ENCODE results near the gene FOXA1. TPM values are rescaled to one million over a fixed set of nuclear protein-coding genes. Genes with fewer than 3 reads are reported as not detected.
"Not testable (repeated sequence)": the region's sequence is repeated elsewhere in the genome, so short reads cannot be mapped to it uniquely, and the experiment has no call there.

Gene FOXA1
- total RNA-seq, 1 donor from 2014 or later: not detected

DNA sequence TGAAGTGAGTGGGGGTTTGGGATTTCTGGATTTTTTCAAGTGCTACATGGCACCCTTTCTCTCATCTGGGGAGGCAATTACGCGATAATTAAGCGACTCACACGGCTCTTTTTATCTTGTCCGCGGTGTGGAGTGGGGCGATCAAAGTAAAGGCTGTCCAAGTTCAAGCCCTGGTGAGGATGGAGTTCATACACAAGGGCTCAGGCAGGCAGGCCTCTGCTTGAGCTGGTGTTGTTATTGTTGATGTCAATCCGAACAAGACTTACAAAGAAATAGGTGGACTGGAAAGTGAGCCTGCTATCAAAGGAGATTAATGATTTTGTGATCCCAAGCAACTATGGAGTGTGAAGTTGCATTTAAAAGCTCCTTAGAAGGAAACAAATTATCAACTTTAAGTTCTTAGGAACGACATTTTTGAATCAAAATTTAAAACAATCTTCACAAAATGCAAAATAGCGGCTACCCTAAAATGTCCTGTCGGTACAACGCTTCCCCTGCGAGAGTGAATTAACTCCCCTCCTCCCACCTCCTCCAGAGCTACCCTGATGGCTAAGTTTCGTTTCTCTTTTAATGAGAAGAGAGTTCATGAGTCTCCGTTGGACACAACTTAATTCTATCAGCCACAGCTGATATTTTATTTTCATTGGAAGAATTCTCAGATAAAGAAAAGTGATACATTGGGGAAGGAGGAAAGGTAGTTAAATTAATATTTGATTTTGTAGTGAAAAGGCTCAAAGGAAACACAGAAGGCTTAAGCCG, 5.9 kb downstream of the FOXA1 start:
- DNase-seq: no peak

DNA sequence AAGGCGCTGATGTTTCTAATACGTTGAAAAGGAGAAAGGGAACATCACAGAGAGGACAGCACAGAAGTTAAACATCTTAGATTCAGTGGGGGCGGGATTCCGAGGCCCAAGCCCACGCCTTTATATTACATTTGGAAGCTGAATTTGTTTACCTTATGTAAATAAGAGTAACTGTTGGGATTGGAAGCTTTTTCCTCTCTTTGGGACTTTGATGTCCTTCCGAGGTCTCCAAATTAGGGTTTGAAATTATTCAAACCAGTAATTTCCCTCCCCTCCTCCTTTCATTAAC, 6.4 kb downstream of the FOXA1 start:
- DNase-seq: no peak

DNA sequence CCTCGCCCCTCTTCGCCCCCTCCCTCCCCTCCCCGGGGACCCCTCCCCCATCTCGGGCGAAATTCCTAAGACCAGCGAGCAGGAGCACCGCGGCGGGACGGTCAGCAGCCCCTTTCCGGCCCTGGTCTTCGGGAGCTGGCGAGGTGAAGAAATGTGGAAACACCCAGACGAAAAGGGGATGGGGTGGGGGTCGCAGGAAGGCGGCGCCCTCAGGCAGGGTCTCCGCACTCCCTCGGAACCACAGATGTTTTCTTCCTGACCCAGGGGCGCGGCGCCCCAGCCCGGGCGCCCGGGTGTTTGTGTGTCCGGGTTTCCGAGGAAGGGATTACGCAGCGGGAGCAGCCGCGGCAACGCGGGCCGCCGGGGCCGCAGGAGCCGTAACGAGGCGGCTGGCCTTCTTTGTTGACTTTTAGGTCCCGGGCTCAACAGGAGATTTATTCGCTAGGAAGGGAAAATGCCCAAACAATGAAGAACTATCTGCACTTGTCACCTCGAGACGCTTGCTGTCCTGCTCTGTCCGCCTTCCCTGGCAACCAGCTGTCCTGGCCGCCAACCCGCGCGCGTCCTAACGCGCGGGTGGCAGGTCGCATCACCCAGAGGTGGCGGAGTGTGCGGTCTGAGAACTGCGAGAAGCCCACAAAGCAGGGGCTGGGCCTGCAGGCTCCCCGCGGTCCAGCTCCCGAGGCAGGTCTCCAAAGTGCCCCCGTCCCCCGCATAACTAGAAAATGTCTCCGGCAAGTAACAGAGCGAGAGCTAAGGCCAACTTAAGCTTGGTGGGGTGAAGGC, 7.0 kb downstream of the FOXA1 start:
- DNase-seq: peak; percentile 37

DNA sequence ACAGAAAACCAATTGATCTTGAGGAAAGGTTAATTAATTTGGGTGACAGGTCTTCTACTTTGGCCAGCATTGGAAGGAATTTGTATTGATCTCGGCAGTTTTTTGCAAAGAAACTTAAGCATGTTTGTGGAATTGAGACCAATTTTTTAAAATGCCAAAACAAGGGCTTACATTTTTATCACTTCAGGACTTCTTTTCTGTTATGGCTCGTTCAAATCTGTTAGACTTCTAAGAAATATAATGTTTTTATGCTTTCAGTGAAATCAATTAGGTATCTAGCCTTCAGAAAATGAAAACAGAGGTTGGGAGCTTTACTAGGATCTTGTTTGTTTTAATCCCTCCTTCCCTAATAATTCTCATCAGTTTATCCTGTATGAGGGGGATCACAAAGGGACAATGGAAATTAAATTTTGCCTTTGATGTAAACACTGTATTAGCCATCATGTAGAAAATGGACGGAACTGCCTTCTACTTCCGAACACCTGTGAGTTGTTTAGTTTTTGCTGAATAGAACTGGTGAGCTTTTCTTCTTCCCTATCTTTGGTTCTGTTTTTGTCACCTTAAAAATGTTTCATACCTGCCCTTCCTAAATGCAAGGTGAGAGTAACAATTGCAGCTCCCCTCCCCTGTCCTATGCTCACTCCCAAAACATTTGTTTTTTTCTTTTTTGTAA, 7.8 kb downstream of the FOXA1 start:
- no peak for DNase-seq

DNA sequence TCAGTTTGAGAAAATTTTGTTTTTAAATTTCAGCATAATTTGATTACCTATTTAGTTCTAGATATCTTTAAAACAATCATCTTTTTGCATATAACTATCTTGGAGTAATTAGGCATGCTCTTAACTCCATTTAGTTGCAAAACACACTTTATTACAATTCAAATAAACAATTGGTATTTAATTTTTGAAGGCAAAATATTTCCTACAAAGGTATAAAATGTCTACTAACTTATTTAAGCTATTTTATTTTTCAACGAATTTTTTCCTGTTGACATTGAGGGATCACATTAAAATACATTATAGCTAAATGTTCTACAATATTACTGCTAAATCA, 8.3 kb downstream of the FOXA1 start:
- no peak for DNase-seq

DNA sequence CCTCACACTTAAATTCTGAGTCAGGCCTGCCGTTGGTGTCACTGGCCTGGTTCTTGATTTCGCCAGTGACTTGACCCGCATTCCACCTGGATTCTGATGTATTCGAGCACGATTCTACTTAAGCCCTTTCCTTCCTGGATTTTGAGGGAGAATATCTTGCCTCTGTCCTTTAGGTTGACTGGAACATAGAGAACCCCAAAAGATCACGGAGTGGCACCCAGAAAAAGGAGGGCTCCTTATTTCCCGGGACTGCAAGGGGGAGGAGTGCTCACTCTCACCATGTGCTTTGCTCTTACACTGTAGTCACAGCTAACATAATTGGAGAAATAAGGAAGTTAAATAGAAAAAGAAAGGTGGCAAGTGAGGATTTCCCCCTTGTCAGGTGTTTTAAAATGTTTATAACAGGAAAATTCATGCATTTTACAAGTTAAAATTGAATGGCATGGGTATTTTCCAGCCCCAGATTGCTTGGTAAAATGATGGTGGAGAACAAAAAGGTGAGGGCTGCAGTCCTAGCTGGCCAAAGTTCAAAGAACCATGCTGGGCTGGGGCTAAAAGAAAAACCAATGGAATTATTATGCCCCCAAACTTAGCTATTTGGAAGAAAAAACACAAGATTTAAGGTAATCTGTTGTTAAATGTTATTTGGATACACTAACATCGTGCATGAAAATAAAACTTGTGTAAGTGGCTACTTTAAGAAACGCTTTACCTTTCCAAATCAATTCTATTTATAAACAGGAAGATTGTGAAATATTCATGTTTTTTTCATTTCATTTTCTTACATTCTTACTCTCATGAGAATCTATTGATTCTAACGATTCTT, 8.9 kb downstream of the FOXA1 start:
- DNase-seq: no peak

DNA sequence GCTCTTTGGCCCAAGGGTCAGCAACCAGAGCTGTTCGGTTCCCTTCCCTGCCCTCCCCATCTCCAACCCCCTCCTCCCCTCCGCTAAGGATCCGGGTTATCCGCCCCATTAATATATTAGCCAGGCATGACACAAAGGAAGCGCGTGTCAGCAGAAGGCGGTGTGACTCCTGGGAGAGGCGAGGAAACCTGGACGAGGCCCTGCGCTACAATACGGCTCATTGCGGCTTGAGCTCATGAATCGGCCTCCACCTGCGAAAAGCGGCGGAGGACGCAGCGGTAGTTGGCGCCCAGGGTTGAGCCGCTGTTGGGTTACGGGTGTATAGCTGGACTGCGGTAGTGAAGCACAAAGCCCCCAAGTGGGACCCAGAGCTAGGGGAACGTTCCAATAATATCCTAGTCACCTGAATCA, 9.9 kb downstream of the FOXA1 start:
- DNase-seq: no peak

DNA sequence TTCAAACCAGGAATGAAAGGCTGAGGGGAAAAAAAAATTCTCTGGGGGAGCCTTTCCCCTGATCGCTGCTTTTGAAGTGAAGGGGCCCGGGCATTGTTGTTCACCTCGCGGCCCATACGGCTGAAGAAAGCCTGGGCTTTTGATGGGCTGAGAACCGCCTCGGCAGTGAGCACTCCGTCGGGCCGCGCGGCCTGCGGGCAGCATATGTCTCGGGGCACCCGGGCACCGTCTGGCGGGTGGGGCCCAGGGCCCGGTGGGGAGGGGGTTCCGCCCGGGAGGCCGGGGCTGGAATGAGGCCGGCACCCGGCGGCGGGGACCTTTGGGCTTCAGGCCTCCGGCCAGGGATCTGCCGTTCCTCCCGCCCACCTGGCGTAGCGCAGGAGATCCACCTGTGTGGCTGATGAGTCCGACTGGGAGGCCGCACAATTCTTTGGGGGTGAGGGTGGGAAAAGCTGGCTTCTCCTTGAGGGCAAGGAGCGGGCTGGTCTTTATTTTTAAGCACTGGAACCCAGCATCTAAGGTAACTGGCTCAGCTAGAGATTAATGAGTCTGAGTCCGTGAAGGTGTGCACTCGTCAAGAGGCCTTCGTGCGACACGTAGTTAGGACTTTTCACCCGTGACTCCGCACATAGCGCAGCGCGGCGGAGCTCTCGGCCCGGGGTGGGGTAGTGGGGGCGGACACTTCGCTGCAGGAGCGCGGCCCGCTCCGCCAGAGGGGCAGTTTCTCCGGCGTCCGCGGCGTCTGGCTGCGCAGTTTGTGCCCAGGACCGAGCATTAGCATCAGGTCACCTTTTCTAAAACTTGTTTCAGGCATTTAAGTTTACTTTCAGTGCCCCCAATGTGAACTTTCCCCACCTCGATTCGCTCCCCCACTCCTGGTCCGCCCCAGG, 10.6 kb downstream of the FOXA1 start:
- no peak for DNase-seq

DNA sequence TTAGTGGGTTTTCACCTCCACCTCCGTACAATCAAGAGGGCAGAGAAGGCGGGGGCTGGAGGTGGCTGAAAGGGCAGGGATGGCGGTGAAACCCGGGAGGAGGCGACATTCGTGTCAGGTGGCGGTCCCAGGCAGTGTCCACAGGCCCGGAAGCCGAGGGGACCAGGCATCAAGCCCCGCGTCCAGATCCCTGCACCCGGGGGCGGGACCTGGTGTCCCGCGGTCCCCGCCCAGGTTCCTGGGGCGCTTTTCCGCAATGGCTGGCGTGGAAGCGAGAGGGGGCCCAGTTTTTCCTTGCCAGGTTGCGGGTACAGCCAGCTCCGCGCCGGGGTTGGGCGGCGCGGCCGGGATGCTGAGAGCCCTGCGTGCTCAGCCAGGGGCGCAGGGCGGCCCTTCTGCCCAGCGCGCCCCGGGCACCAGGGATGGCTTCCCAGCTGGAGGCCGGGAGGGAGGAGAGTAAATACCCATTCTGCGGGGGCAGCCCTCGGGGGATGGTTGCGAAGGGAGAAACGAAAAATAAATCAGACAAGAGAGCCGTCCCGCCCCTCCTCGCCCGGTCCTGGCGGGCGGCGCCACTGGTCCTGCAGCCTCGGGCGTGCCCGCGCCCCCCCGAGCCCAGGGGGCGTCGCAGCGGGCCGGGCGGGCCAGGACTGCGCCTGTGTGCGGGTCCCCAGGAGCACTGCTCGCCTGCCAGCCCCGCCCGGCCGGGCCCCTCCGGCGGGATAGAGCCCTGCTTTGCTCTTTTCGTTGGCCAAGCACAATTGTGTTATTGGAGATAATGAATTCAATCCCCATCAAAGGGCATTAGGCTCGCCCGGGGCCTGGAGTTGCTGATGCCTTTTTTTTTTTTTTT, 11.5 kb downstream of the FOXA1 start:
- DNase-seq: no peak

DNA sequence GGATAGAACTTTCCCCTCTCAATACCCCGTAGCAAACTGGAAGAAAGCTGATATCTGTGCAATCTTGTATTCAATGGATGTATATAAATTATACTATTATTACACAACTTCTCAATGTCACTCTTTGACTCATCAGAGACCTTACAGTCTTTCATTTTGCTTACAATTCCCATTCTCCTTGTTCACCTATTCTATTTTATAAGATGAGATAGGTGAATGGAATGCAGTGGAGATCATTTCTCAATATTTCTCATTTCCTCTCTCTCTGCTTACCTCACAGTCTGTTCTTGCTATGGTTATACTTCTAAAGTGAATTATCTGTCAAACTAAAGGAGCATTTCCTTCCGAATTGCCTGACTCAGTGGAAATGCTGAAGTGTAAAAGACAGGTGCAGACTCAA, 14.9 kb downstream of the FOXA1 start:
- no peak for DNase-seq

DNA sequence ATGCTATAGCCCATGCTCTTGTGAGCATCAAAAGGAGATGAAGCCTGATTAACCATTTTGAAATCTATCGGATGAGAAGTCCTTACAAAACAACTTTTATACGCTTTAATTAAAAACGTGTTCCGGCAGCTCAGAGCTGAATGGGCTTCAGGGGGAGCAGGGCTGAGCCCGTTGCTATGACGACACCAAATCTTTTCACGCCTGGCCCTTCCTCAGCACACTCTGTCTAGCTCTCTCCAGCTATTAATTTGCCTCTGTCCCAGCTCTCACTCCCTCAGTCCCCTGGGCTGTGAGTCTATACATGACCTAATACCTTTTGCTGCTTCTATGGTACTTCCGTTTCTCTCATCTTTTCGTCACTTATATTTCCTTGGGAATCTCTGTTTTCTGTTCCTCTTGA, 15.8 kb downstream of the FOXA1 start:
- no peak for DNase-seq

DNA sequence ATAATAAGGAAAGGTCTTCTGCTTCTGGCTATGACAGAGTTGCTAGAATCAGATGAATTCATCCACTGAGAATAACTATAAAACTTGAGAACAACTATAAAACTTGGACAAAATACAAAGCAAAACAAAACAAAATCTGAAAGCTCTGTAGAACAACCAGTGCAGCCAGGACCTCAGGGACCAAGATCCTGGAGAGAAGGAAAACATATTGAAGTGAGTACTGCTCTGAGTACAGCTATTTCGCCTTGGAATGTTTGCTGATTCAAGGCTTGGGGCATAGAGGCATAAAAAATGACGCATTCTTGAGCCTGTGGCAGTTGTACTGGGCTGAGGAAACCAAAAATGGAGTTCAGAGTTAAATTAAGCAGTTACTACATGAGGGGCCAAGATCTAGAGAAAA, 21.7 kb downstream of the FOXA1 start:
- no peak for DNase-seq

DNA sequence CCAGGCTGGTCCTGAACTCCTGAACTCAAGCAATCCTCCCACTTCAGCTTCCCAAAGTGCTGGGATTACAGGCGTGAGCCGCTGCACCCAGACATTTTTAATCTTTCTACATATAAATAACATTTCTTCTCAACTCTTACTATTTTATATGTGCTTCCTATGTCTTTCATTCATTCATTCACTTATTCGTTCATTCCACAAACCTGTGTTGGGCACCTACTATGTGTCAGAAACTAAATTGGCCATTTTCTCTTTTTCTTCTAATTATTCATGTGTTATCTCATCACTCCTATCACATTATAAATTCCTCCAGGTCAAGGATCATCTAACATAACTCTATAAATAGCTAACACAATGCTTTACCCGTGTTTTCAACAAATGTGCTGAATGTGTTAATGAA, 23.7 kb downstream of the FOXA1 start:
- DNase-seq: no peak

DNA sequence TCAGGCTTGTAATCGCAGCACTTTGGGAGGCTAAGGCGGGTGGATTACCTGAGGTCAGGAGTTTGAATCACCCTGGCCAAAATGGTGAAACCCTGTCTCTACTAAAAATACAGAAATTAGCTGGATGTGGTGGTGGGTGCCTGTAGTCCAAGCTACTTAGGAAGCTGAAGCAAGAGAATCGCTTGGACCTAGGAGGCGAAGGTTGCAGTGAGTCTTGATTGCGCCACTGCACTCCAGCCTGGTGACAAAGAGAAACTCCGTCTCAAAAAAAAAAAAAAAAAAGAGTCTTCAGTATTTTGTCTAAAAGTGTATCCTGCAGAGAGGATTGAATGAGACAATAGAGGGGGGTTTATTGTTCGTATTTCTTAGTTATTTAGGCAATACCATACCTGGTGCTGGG, 25.3 kb downstream of the FOXA1 start:
- DNase-seq: no peak

DNA sequence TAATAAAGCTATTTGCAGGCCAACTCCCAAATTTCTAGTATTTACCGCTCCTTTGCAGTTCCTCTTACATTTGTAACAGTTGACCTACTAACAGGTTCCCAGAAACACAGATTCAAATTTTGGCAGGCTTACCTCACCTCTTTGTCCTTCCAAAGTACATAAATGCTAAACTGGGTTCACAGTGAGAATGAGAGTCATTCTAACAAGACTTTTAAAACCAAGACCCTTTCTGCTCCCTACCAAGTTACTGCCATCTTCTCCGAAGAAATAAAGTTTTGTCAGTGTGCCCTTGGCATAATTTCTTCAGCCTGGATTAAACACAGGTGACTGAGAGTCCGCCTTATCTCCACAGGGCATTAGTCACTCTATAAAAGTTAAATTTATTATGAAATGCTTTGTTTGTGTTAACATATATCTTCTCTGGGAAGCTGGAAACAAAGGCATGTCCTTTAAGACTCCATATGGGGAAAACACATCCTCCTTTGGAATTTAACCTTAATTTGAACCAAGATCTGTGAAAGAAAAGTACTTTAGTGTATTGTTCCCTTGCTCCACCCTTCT, 28.2 kb downstream of the FOXA1 start:
- no peak for DNase-seq

DNA sequence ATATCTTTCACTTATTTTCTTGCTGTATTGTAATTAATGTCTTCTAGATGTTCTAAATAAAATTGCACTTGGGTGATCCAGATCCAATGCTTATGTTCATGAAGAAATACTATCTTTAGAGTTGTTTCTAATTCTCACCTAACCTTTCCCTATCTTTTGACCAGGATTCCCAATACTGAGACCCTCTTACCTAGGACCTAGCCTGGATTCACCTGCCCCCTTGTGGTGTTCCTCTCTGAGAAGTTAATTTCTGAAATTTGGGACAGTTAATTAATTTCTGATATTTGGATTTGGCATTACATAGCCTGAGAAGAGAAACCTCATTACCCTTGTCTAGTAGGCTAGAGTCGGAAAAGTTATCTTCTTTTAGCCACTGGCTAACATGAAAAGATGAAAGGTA, 29.5 kb downstream of the FOXA1 start:
- DNase-seq: no peak

DNA sequence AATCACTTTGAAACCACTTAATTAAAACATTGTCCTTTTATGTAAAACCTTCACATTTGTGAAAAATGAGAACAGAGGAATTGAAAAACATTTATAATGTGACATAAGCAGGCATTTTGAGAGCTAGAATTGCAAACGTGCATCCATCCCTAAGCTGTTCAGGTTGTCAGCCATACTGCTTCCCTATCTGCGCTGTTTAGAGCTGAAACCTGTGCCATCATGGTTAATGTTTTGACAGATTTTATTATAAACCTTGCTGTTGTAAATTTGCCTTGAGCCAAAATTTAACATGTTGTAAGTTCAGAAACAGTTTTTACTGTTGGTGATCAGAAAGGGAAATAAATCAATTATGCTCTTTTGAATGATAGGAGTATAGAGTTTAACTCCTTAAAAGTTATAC, 31.9 kb downstream of the FOXA1 start:
- DNase-seq: no peak

DNA sequence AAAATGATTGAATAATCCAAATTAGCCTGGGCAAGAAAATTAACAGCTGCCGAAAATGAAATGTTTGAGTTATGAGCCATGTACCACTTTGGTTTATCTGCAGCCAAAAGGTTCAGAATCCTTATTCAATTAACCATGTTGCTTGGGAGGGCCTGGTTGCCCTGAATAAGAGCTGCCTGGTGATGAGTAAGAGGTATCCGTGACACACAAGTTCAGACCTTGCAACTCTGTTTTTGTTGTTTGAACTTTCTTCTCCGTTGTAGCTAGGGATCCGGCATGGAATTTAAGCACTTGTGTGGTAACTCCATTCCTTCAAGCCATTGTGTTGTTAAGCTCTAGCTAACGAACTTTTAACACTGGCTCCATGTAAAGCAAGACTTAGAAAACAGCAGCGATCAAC, 35.7 kb downstream of the FOXA1 start:
- no peak for DNase-seq

DNA sequence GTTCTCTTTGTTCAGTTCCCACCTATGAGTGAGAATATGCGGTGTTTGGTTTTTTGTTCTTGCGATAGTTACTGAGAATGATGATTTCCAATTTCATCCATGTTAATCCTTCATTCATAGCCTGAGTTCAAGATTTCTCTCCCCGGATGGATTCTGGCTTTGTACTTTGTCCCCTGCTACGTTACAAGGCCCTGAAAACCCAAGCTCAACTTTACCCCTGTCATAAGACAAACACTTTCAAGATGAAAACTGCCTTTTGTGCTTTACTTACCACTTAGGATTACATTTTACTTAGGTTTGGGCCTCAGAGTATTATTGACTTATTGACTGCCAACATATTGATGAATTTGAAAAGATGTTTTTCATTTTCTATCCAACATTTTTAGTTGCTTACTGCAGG, 36.3 kb downstream of the FOXA1 start:
- DNase-seq: no peak

DNA sequence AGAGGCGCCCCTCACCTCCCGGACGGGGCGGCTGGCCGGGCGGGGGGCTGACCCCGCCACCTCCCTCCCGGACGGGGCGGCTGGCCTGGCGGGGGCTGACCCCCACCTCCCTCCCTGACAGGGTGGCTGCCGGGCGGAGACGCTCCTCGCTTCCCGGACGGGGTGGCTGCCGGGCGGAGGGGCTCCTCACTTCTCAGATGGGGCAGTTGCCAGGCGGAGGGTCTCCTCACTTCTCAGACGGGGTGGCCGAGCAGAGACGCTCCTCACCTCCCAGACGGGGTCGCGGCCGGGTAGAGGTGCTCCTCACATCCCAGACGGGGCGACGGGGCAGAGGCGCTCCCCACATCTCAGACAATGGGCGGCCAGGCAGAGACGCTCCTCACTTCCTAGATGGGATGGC, 39.5 kb downstream of the FOXA1 start:
- not testable (repeated sequence) for DNase-seq
